DND-41 (cell line): ENCODE measurements around the gene HEMK1.

ENCODE experiments used
- EZH2 ChIP-seq: IDR thresholded peaks from 3 replicates; pipeline ENCODE4 v1.6.1; 2012; ENCODE audit warnings: borderline replicate concordance, low read depth, mild to moderate bottlenecking, moderate library complexity, low read length, inconsistent platforms; ENCODE audit not compliant: severe bottlenecking
- TF ChIP-seq, protein P1 (sequence below): IDR thresholded peaks from 2 replicates; pipeline ENCODE4 v1.5.1; 2012; ENCODE audit warnings: borderline replicate concordance, low read length, moderate library complexity, mild to moderate bottlenecking; ENCODE audit not compliant: poor library complexity, severe bottlenecking; ENCODE audit errors: extremely low read depth

DNA sequence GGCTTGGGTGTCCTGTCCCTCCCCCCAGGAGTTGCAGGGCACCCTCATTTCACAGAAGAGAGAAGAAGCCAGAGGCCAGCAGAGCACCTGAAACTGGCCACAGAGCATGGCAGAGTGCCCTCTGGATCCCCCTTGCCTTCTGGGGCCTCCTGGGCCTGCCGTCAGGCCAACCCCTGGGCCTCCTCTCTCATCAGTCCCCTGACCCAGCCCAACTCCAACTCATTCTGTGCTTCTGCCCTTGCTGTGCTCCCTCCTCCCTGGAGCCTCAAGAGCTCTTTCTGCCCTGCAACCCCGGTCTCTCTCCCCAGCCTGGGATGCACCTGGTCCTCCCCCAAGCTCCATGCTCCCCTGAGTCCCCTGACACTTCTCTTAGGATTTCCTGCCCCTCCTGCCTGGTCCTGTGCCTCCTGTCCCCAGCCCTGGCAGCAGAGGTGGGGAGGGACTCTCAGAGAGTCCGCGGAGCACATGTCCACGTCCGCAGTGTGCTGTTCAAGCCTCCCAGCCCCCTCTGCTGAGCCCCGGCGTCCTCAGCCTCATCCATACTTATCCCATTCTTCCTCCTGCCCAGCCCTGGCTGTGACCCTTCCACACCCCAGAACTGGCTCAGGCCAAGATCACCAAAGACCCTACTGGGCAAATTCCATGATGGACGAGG lies 35.4 kb upstream of the HEMK1 start:
- TF ChIP-seq, protein P1, sequence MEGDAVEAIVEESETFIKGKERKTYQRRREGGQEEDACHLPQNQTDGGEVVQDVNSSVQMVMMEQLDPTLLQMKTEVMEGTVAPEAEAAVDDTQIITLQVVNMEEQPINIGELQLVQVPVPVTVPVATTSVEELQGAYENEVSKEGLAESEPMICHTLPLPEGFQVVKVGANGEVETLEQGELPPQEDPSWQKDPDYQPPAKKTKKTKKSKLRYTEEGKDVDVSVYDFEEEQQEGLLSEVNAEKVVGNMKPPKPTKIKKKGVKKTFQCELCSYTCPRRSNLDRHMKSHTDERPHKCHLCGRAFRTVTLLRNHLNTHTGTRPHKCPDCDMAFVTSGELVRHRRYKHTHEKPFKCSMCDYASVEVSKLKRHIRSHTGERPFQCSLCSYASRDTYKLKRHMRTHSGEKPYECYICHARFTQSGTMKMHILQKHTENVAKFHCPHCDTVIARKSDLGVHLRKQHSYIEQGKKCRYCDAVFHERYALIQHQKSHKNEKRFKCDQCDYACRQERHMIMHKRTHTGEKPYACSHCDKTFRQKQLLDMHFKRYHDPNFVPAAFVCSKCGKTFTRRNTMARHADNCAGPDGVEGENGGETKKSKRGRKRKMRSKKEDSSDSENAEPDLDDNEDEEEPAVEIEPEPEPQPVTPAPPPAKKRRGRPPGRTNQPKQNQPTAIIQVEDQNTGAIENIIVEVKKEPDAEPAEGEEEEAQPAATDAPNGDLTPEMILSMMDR = no peak
- no peak for TF ChIP-seq EZH2
